GM12892 (cell line): ENCODE measurements around the gene KITLG.

Source experiments
- DNase-seq: peaks from one replicate; pipeline ENCODE4 v3.0.0; 2011; ENCODE audit not compliant: insufficient read length
- FAIRE-seq: peaks from 2 replicates; lab custom pipeline; 2011; peaks lifted over from hg19 to GRCh38; lab: Jason Lieb, UNC
- POLR2A ChIP-seq: IDR thresholded peaks from 2 replicates; pipeline ENCODE4 v1.6.1; 2011; ENCODE audit warnings: low read depth, low read length, control low read depth
- POLR2AphosphoS5 ChIP-seq: IDR thresholded peaks from 2 replicates; pipeline ENCODE4 v1.6.1; 2011; ENCODE audit warnings: low read depth, low read length, control low read depth
- TAF1 ChIP-seq: IDR thresholded peaks from 2 replicates; pipeline ENCODE4 v1.6.1; 2011; ENCODE audit warnings: low read depth, mild to moderate bottlenecking, control low read depth, low read length, borderline replicate concordance

The KITLG gene

DNA sequence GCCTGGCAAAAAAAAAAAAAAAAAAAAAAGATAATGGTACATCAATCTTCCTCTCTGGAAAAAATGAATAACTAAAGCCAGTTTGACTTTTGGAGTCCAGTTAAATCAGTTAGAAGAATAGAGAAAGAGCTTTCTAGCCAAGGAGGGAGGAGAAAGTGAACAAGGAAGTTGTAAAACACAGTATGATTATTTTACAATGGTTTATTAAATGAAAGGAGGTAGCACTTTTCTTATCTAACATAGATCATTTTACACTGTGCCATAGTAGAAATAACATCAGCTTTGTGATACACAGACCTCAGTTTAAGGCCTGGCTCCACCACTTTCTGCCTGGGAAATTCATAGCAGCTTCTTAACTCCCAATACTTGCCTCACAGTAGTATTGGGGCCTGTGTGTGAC lies 15.4 kb upstream of the KITLG start:
- TF ChIP-seq POLR2AphosphoS5 (no peak), POLR2A (no peak), TAF1 (no peak)
- DNase-seq: no peak
- no peak for FAIRE-seq

DNA sequence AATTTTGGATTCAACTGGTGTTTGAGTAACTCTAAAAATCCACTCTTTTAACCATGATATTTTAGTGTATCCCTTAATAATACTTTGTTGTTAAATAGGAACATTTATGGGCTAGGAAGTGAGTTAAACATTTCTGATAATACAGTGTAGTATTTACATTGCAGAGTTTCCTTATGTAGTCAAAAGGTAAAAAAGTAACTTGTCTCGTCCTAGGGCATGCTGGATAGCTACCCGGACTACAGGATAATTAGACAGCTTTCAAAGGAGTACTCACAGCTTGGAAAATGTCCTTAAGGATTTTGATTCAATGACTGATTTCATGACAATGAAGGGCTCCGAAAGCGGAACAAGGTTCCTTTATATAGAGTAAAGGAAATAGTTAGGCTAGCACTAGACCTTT lies 14.5 kb upstream of the KITLG start:
- no peak for DNase-seq
- no peak for FAIRE-seq
- TF ChIP-seq POLR2A (no peak), TAF1 (no peak), POLR2AphosphoS5 (no peak)

DNA sequence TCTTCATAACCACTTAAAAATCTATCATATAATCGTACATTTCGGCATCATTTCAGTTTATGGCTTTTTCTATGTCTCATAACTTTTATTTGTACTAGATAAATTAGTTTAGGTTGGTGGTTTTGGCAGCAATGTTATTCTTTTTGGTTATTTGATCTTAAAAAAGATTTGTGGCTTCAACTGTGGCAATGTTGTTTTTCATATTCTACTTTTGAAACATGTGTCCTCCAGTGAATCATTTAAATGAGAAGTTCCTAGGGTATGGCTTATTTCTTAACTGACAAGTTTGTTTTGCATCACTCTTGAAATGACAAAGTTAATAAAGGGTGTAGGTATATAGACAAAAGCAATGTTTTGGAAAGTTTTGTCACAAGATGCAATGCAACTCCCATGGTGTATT lies 11.1 kb upstream of the KITLG start:
- DNase-seq (no peak), FAIRE-seq (no peak)
- TF ChIP-seq TAF1: no peak

DNA sequence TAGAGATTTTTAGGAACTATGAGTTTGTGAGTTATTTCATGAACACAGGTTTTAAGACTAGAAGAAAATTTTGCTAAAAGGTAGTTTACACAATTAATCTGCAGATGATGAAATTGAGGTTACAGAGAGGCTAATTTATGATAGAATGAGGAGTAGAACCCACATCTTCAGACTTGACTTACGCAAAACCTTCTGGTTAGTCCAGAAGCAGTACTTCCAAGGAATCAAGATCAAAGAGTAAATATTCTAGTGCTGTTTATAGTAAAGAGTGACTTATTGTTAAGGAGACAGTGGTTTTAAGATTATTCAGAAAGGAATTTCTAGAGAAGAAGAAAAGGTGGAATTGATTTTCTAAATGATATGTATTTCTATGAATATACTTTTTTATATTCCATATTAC lies 10.6 kb upstream of the KITLG start:
- no peak for FAIRE-seq
- TF ChIP-seq POLR2AphosphoS5 (no peak), TAF1 (no peak), POLR2A (no peak)
- DNase-seq: no peak

DNA sequence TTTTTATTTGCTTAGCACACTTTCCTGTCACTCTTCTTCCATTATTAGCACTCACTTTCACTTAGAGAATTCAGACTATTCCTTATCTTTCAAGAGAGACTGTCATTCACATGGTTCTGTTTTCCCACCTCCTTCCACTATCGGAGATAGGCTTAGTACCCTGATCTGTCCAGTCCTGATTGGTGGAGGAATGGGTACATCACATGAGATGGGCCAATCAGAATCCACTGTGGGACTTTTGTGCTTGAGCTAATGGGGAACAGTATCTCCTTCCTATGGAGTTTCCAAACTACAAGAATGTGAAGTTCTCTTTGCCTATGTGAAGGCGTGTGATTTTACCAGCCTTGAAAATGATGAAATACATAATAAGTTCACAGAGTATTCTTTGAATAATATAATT lies 4.8 kb upstream of the KITLG start:
- FAIRE-seq (no peak), DNase-seq (no peak)

DNA sequence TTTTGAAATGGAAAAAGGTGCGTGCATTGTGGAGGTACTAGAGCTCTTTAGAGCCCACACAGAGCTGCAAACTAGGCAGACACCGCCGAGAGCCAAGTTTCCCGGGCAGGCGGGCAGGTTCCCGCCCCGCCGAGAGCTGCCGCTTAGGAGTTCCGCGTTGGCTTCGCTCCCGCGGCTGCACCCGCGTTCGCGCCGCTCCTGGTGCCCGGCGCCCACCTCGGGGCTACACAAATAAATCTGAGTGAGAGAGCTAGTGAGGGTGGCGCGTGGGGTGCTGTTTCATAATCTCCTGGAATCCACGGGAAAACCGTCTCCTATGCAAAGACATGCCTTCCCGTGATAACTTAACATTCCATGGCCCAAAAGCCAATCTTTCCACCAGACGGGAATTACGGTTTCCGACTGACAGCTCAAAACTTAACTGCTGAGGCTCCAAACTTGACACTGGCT lies 645 bp downstream of the KITLG start:
- TF ChIP-seq POLR2AphosphoS5 (no peak), TAF1 (no peak), POLR2A (no peak)
- no peak for DNase-seq
- no peak for FAIRE-seq

More for the DNA sequence above, 4.8 kb upstream of the KITLG start:
- no peak for TF ChIP-seq POLR2AphosphoS5
- TF ChIP-seq TAF1: no peak
- no peak for TF ChIP-seq POLR2A

DNA sequence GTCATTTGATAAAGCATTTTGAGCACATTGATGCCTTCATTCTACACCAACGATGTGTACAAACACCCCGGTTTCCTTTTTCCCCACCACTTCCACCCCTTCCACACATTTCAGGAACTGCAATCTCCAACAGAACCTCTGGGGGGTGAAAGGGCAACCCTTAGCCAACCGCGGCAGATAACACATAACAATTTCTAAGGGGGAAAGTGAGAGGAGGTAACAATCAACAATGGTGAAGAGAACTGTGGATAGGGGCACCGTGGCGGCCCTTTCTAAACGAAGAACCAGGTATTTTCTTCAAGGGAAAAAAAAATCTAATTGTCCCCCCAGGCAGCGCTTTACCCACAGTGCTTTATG lies 1.1 kb downstream of the KITLG start:
- DNase-seq: no peak
- TF ChIP-seq POLR2A (no peak), POLR2AphosphoS5 (no peak), TAF1 (no peak)
- FAIRE-seq: no peak

DNA sequence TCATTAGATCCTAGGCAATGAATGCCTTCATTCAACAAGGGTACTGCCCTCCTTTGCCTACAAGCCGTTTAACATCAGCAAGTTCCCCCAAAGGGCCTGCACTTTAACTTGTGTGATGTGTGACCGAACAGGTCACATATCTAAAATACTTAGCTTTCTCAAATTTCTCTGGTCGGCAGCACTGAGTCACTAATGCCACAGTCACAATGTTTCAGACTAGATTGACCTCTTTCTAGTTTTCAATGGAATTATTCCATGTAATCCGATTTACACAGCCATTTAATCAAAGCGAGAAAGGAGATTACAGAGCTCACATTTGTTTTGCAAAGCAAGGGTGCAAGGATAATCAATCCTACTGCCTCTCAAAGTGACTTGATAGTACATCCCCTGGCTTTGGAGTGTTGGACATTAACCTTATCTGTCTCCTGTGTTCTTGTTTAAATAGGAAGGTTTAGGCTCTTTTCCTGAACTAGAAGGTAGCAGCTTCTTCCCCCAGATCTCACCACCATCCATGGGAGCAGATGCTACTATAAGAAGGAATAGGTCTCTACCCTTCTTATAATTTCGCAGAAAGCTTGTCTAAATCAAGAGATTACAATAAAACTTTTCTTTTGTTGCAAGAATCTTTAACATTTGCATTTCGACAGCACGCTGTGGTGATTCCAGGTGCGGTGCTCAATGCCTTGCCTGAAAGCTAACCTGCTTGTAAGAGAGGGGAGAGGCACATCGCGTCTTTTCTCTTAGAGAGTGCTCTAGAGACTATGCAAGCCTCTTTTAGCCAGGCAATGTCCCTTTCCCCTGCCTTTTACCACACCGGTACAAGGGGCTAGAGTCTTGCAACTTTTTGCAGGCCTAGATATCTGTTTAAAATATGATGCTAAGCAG lies 1.8 kb downstream of the KITLG start:
- DNase-seq: no peak
- no peak for TF ChIP-seq POLR2AphosphoS5
- FAIRE-seq: no peak

DNA sequence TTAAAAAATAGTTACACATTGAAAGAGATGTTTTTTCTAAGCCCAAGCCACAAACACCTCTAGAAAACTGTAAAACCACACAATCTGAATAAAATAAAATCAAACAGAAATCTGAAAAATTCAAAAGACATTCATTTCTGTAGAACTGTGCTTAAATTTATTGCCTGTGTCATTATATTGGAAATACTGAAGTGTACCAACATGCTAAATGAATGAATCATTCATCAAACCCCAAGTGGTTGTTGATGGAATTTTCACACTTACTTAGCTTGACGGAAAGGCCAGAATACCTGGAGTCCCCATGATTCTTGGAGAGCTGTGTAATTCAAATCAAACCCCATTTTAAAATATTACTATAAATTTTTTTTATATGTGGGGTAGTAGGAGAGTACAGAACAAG lies 2.7 kb downstream of the KITLG start:
- TF ChIP-seq POLR2A (no peak), POLR2AphosphoS5 (no peak), TAF1 (no peak)
- FAIRE-seq: no peak
- no peak for DNase-seq

DNA sequence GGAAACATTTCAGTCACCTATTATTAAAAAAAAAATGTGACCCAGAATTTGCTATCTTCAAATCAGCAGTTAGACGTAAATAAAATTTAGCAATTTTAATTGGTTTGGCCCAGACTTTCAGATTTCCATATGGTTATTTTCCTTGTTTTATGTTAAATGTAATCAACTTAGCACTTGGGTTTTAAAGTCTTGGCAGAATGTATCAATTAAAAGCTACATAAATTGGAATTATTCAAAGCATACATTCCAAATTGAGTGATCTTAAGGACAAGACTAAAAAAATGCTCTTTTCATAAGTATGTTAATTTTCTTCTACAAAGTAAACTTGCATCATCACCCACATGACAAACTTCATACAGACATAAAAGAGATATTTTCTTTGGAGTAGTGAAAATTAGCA lies 3.4 kb downstream of the KITLG start:
- no peak for TF ChIP-seq POLR2A
- no peak for TF ChIP-seq TAF1
- TF ChIP-seq POLR2AphosphoS5: no peak
- DNase-seq: no peak
- FAIRE-seq: no peak

DNA sequence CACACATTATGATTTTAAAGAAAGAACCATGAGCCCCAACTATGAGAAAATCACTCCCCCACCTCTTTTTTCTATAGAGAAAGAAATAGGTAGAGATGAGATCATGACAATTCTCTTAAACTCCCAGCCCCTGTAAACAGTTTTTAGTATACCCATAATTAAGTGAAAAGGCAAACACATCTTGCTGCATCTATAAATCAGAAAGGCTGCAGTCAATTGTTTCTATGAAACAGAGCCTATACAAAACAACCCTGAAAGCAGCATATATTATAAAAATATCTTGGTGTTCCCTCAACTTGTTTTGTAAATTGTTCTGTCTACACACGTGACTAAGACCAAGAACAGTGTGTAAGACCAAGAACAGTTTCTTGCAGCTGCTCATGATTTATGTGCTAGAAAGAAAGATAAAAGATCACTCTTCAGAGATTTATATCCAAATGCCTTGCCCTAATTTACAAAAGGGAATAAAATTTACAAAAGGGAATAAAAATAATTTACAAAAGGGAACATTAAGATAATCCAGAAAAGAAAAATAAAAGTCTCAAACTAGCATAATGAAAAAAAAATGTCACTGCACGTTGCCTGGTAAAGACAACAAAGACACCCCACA lies 4.8 kb downstream of the KITLG start:
- DNase-seq (no peak), FAIRE-seq (no peak)
- TF ChIP-seq POLR2AphosphoS5 (no peak), POLR2A (no peak), TAF1 (no peak)

DNA sequence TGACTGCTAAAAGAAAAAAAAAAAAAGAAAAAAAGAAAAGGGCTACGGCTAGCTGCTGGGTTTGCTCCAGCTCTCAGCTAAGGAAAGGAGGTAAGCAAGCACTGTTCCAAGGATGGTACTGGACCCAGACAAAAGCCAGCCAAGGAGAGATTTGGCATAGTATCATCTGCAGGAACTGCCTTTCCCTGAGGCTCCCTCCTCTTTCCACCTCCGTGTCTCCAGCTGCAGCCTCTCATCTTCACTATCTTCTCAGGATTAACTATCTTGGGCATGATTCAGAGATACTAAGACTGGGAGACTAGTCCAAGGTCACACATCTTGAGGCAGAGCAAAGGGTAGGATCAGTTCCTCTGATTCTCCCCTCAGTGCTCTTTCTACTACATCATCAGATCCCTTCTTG lies 6.0 kb downstream of the KITLG start:
- FAIRE-seq (no peak), DNase-seq (no peak)
- TF ChIP-seq POLR2A (no peak), TAF1 (no peak), POLR2AphosphoS5 (no peak)
